Amniotic epithelial cell (primary cell): Measurements from ENCODE around the gene YARS1.
"Not testable (repeated sequence)": the region's sequence is repeated elsewhere in the genome, so short reads cannot be mapped to it uniquely, and the experiment has no call there.

Source experiments
- DNase-seq: peaks from one replicate; pipeline ENCODE4 v3.0.0-alpha.2; 2010; ENCODE audit warnings: low read depth

Gene YARS1

DNA sequence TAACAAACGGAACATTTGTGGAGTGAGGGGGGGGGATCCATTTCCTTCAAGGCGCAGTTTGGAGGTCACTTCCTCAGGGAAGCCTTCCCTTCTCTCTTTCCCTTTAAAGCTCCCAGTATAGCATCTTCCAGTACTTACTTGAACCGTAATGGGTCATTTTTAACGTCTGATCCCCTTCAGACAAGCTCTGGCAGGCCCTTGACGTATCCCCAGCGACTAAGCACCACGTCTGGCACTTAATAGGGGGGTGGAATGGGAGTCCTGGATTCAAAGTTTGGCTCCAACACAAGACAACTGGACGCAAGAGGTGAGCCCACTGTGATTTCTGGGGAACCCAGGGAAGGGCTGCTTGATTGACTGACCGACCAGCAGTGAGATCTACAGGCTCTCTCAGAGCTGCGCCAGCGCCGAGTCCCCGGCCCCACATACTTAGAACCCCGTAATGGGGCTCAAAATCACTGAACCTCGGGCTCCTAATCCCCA, 441 bp downstream of the YARS1 start:
- no peak for DNase-seq

DNA sequence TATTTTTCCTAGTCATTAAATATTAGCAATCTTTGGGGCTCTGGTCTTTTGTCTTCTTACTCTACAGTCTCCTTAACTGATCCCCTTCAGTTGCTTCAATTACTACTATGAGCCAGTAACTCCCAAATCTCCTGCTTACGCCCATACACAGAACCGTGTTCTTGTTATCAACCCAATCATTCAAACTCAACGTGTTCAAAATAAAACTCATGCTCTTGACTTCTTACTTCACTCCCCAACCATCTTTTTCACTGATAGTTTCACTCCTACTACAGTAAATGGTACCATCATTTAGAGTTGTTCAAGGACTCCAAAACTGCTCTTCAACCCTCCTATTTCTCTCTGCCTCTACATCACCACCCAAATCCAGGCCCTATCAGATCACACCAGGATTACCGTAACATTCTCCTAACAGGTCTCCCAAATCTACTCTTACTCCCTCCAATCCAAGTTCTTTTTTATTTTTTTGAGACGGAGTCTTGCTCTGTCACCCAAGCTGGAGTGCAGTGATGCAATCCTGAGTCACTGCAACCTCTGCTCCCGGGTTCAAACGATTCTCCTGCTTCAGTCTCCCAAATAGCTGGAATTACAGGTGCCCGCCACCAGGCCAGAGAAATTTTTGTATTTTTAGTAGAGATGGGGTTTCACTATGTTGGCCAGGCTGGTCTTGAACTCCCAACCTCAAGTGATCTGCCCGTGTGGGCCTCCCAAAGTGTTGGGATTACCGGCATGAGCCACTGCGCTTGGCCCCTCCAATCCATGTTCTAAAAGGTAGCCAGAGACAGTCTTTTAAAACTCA, 3.0 kb downstream of the YARS1 start:
- DNase-seq = peak; percentile 63

DNA sequence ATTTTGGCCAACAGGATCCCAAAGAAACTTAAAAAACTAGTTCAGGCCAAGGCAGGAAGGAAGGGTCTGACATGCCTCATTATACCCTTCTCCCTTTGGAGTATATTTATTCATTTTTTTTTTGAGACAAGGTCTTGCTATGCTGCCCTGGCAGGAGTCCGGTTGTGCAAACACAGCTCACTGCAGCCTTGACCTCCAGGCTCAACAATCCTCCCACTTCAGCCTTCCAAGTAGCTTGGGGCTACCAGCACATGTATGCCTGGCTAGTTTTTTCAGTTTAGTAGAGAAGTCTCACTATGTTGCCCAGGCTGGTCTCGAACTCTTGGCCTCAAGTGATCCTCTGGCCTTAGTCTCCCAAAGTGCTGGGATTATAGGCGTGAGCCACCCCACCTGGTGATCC, 5.2 kb downstream of the YARS1 start:
- no peak for DNase-seq

DNA sequence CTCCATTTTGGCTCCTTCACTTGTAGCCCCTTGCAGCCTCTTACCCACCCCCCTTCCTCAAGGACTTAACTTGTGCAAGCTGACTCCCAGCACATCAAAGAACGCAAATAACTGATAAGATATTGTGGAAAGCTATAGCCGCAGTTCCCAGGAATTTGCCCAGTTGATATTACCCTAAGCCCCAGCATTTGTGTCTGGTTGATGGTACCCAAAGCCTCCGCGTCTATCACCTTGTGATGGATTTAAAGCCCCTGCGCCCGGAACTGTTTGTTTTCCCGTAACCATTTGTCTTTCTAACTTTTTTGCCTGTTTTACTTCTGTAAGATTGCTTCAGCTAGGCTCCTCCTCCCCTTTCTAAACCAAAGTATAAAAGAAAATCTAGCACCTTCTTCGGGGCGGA, 5.9 kb downstream of the YARS1 start:
- peak; percentile 96 for DNase-seq

DNA sequence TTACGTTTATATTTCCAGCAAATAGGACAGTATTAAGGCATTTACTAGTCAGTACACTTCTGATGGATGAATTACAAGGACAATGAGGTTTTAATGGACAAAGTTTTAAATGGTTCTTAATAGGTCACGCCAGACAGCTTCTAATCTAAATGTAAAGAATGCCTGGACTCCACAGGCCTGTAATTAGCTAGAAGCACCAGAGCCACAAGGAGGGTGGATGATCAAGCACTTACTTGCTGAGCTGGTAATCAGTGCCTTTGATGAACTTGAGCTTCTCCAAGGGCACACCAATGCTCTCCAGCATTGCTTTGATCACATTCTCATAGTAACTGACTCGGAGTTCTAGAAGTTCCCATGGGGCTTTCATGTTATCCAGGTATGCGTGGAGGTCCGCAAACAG, 6.8 kb downstream of the YARS1 start:
- no peak for DNase-seq

DNA sequence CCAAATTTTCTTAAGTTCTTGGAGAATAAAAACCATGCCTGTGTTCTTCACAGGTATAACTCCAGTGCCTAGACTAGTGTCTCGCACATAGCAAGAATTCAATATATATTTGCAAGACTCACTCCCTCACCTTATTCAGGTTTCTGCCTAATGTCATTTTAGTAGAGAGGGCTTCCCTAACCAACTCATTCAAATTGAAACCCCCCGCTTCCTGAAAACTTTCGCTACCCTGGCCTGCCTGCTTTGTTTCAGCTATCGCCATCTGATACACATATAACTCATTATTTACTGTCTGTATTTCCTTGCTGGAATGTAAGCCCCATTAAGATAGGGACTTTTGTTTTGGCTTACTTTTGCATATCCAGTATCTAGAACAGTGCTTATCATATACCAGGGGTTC, 8.6 kb downstream of the YARS1 start:
- no peak for DNase-seq

DNA sequence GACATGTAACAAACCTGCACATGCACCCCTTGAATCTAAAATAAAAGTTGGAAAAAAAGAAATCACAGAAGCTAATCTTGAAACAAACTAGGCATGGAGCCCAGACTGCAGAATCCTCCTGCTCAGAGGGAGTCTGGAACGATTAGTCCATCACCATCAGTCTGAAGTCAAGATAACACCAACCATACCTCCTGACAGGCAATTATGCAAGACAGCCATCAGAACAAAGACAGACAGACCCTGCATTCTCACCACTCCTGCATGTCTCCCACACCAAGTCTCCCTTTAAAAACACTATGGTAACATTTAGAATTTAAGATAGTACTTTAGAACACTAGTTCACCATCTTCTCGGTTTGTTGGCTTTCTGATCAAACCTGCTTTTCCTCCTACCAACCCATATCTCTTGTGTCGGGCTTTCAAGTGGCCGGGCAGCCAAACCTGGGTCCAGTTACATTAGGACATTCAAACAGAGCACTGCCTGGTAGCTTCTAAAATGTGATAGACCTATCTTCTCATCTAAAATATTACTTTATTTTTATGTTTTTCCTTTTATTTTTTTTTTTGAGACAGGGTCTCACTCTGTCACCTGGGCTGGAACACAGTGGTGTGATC, 10.1 kb downstream of the YARS1 start:
- peak; percentile 97 for DNase-seq

DNA sequence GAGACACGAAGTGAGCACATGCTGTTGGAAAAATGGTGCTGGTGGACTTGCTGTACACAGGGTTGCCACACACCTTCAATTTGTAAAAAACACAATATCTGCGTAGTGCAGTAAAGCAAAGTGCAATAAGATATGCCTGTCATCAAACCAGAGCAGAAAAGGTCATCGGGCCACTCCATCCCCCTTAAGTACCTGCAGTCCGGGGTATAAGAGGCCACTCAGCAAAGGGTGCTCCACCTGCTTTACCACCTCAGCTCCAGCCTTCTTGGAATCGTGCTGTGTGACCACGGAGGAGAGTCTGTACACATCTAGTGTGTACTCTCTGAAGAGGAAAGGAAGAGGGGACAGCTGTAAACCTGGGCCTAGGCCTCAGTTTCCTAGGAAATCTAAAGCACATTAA, 10.9 kb downstream of the YARS1 start:
- no peak for DNase-seq

DNA sequence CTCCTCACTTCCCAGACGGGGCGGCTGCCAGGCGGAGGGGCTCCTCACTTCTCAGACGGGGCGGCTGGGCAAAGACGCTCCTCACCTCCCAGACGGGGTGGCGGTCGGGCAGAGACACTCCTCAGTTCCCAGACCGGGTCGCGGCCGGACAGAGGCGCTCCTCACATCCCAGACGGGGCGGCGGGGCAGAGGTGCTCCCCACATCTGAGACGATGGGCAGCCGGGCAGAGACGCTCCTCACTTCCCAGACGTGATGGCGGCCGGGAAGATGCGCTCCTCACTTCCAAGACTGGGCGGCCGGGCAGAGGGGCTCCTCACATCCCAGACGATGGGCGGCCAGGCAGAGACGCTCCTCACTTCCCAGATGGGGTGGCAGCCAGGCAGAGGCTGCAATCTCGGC, 12.7 kb downstream of the YARS1 start:
- DNase-seq = not testable (repeated sequence)

DNA sequence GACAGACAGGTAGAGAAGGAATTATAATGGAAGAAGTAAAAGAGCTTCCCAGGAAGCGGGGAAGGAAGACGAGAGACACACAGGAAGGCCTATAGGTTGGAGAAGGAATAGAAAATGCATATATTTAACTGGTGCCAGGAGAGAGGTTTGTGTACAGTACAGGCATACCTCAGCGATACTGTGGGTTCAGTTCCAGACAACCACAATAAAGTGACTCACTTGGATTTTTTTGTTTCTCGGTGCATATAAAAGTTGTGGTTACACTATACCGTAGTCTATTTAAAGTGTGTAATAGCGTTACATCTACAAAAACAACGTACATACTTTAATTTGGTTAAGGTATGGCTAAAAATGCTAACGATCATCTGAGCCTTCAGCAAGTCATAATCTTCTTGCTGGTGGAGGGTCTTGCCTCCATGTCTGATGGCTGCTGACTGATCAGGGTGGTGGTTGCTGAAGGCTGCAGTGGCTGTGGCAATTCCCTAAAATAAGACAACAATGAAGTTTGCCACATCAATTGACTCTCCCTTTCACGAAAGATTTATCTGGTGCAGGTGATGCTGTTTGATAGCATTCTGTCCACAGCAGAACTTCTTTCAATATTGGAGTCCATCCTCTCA, 16.0 kb downstream of the YARS1 start:
- peak; percentile 88 for DNase-seq

DNA sequence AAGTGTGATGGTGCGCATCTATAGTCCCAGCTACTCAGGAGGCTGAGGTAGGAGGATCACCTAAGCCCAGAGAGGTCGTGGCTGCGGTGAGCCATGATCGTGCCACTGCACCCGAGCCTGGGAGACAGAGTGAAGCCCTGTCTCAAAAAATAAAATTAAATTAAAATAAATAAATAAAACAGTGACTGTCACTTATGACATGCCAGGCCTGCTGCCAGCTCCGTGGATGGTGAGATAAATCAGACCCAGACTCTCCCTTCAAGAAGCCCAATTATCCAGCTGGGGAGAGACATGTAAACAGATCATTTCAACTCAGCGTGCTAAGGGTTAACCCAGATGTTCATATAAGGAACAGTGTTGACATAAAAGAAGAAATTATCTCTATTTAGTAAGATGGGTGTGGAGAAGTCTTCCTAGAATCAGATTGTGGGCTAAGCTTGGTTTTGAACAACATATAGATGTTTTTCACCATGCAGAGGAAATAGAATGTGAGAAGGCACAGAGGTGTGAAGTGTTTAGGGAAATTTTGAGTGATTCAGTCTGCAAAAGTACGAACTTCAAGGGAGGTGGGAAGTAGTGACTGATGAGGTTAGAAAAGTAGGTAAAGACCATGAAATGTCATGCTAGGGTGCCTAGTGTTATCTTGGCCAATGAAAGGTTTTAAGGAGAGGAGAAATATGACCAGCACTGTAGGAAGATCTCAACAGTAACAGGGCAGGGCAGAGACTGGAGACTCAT, 18.3 kb downstream of the YARS1 start:
- peak; percentile 50 for DNase-seq

DNA sequence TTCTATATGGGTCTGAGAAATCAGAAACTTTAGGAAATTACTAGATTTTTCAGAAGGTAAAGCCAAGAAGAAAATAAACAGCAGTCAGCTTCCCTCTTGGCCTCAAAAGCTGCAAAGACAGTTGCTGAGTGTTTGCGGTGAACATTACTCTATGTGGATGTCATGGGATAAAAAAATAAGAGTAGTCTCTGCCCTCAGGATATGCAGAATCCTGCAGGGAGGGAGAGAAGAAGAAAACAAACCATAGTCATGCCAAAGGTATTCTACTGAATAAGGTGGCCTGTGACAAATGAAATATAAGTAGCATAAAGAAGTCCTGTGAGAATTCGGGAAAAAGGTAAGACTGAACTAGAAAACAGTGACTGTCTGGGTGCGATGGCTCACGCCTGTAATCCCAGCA, 19.0 kb downstream of the YARS1 start:
- DNase-seq = peak; percentile 87

DNA sequence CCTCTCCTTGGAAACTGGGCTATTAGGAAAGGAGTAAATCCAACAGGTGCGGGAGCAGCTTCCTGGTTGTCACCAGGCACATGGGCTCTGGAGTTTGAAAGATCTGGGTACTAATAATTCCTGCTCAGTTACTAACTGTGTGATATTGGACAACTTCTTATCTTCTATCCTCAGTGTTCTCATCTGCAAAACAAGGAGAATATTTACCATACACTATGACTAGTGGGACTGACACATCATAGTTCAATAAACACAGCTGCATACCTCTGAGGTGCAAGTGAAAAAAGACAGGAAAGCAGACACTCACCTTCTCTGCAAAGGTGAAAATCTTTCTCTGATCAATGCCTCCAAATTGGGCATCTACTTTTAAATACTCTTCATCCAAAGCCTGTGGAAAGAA, 19.7 kb downstream of the YARS1 start:
- DNase-seq = no peak

DNA sequence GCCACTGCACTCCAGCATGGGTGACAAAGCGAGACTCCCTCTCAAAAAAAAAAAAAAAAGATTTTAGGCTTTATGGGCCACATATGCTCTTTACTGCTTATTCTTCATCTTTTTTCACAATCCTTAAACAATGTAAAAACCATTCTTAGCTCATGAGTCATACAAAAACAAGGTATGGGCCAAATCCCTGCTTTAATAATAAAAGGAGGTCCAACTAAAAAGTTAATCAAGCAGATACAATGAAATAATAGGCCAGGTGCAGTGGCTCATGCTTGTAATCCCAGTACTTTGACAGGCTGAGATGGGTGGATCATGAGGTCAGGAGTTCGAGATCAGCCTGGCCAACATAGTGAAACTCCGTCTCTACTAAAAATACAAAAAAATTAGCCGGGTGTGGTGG, 21.4 kb downstream of the YARS1 start:
- DNase-seq = peak; percentile 42

DNA sequence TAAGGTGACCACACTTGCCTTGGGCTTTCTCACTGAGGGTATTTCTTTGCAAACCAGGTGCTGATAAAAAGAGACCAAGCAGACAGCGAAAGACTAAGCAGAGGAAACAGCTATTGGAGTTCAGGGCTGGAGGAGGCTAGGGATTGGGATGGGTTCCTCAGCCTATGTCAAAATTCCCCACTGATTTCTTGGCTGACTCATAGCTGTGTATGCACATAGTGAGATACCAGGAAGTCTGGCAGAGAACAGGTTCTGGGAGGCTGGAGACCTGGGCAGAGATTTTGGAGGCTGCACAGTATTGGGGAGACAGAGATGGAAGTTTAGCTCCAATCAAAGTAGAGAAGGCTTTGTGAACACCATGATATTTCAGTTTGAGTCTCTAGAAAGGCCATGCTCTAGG, 25.3 kb downstream of the YARS1 start:
- DNase-seq = peak; percentile 69

DNA sequence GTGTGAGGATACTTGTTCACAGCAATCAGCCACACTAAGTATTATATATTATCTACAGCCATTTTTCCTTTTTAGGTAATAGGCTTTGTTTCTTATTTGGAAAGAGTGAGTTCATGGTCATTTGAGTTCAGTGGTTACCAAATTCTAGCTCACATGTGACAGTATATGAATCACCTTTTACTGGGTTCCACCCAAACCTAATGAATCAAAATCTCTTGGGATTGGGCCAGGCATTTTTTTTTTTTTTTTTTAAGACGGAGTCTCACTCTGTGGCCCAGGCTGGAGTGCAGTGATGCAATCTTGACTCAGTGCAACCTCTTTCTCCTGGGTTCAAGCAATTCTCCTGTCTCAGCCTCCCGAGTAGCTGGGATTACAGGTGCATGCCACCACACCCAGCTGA, 27.8 kb downstream of the YARS1 start:
- DNase-seq = peak; percentile 93

DNA sequence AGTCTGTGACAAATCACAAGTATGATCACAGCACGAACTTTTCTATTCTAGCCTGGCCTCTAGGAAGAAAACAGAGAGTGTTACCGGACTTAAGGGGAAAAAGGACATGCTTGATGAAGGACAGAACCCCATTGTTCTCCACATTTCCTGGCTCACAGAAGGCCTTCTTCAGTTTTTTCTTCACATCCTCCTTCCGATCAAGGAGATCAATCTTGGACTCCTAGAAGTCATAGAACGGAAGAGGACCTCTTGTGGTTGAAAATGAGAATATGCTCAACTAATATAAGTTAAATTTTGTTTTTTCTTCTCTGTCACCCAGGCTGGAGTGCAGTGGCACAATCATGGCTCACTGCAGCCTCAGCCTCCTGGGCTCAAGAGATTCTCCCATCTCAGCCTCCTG, 30.3 kb downstream of the YARS1 start:
- no peak for DNase-seq

DNA sequence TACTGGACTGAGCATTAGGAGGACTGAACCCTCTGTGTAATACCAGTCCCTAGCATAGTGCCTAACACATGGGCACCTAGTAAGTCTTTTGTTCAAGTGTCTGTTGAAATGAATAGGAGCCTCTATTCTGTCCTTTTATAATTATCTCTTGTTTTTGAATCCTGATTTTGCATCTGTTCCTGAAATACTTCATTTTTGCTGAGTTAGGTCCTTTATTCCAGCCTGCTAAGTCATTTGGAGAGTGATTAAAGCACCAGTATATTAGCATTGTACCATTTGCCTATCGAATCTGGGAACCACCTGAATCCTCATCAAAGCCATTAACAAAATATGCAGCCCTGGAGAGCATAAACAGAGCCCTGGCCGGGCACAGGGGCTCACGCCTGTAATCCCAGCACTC, 32.3 kb downstream of the YARS1 start:
- DNase-seq = no peak

DNA sequence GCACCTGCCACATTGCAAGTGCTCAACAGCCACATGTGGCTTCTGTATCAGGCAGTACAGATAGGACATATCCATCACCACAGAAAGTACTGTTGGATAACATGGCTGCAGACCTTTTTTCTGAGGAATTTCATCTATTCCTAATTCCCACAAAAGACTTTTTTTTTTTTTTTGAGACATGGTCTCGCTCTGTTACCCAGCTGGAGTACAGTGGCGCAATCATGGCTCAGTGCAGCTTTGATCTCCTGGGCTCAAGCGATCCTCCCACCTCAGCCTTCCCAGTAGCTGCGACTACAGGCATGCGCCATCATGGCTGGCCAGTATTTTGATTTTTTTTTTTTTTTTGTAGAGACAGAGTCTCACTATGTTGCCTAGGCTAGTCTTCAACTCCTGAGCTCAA, 33.3 kb downstream of the YARS1 start:
- peak; percentile 81 for DNase-seq

DNA sequence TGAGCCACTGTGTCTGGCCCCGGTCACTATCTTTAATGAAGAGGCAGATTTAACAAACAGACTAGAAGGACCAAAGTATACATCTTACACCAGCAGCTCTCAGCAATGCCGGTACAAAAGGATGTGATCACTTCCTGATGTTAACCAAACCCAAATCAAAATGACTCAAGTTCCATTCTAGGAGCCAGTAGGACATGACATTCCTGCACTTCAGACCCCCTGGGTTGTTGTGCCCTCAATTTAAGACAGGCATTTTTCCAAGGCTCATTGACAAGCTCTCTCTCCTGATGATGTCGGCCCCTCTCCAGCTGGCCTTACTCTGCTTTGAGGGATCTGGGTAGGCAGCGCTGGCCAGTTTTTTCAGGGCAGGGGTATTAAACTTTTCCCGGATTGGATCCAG, 35.1 kb downstream of the YARS1 start:
- no peak for DNase-seq

DNA sequence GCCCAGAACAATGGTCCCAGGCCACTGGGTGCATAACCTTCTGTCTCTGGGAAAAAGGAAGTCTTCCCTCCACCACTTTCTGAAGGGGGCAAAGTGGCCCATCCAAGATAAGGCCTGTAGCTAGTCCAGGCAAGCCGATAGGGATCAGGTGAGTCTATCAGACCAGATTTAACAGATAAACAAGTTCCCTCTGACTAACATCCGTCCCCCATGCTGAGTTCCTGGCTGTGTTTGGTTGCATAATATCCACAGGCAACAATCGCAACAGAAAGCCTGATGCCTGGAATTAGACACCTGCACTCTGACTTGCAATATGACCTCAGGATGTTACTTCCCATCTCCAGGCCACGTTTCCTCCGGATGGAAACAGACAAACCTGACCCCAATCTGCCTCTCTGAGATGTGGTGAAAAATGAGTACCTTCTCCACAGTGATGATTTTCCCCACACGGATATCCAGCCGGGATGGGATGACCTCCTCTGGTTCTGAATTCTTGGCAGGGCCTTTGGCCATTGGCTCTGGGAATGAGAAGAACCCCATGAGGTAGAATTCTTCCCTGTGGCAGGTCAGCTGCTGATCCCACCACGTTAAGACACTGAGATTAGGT, 36.4 kb downstream of the YARS1 start:
- peak; percentile 76 for DNase-seq

DNA sequence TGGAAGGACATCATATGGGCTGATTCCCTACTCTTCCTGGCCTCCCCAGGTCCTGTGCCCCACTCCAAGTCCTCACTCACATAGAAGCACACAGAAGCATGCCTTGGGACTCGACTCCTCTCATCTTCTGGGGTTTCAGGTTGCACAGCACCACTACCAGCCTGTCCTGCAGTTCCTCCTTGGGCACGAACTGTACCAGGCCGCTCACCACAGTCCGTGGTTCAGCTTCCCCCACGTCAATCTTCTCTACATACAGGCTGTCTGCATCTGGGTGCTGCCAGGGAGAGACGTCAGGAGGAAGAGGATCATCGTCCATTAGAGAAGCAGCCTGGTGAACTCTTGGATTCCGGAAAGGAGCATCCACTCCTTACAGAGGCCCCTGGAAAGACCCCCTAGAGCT, 37.2 kb downstream of the YARS1 start:
- DNase-seq = no peak
